ENCODE results near the gene BDNF. TPM values are rescaled to one million over a fixed set of nuclear protein-coding genes. Genes with fewer than 3 reads are reported as not detected.
"Not testable (repeated sequence)": the region's sequence is repeated elsewhere in the genome, so short reads cannot be mapped to it uniquely, and the experiment has no call there.

BDNF gene
- total RNA-seq, 2 donors from 2014 or later, result not detected

- Mint-ChIP-seq H3K27ac (no peak overlapping the region), H3K4me3 (no peak overlapping the region), H3K4me1 (no peaks in the 10 kb centered on the region), H3K36me3 (ENCODE audit: low read depth) (no peaks in the 10 kb centered on the region), H3K27me3 (no peaks in the 10 kb centered on the region)
- ATAC-seq, result no peak
- DNase-seq, result no peak
- no peaks in the 10 kb centered on the region for H3K9me3 ChIP-seq (ENCODE audit: control insufficient read depth, low read length, poor library complexity, severe bottlenecking)
Observed at GRCh38 chr11:27649800-27650199, 50.5 kb downstream of the BDNF start.

DNA sequence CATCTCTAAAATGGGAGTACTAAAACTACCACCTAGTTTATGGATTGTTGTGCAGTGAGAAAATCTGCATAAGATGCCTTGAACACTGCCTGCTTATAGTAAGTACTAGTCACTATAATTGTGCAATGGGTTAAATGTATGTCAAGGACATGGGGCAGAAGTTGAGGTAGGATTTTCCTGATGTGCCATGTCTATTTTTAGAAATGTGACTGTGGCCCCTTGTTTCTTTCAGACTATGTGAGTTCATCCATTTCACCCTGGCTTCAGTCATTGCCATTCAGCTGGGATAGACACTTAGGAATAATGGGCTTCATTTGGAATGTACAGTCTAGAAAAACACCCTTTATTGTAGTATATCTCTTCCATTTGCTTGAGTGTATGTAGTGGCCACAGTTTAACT lies 51.4 kb downstream of the BDNF start:
- H3K4me3 Mint-ChIP-seq, result no peak overlapping the region
- H3K36me3 Mint-ChIP-seq (ENCODE audit: low read depth), result no peaks in the 10 kb centered on the region
- ATAC-seq (no peak), DNase-seq (no peak)
- no peak overlapping the region for H3K27ac Mint-ChIP-seq
- no peaks in the 10 kb centered on the region for H3K9me3 ChIP-seq (ENCODE audit: control insufficient read depth, low read length, poor library complexity, severe bottlenecking)
- H3K27me3 Mint-ChIP-seq, result no peaks in the 10 kb centered on the region
- H3K4me1 Mint-ChIP-seq, result no peaks in the 10 kb centered on the region

GRCh38 chr11:27646051-27646818 lies 54.0 kb downstream of the BDNF start:
- no peak overlapping the region for H3K4me3 Mint-ChIP-seq
- H3K36me3 Mint-ChIP-seq (ENCODE audit: low read depth), result no peaks in the 10 kb centered on the region
- H3K9me3 ChIP-seq (ENCODE audit: control insufficient read depth, low read length, poor library complexity, severe bottlenecking), result no peaks in the 10 kb centered on the region
- H3K4me1 Mint-ChIP-seq, result no peaks in the 10 kb centered on the region
- DNase-seq (no peak), ATAC-seq (no peak)
- H3K27me3 Mint-ChIP-seq, result no peaks in the 10 kb centered on the region
- no peak overlapping the region for H3K27ac Mint-ChIP-seq

DNA sequence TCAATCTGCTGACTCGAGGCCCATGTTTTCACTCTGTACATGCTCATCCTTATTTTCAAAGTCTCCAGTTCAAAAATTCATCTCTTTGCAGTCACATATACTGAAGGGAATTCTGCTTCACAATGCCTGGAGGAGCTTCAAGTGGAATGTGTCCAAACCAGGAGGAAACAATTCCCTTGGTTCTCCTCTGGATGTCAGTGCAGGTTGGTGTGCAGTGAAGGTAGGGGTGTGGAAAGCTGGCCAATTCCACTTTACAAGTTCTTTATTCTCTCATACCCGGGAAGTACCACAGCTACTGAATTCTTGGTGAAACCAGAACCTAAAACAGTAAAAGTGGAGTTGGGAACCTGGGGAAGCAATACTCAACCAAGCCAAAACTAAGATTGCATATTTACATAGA lies 57.3 kb downstream of the BDNF start:
- no peaks in the 10 kb centered on the region for H3K9me3 ChIP-seq (ENCODE audit: control insufficient read depth, low read length, poor library complexity, severe bottlenecking)
- Mint-ChIP-seq H3K4me3 (no peak overlapping the region), H3K27me3 (no peaks in the 10 kb centered on the region), H3K27ac (no peak overlapping the region), H3K4me1 (no peaks in the 10 kb centered on the region), H3K36me3 (ENCODE audit: low read depth) (no peaks in the 10 kb centered on the region)
- DNase-seq (no peak), ATAC-seq (no peak)

GRCh38 chr11:27640954-27641353 lies 59.3 kb downstream of the BDNF start:
- ATAC-seq, result no peak
- H3K27me3 Mint-ChIP-seq, result no peaks in the 10 kb centered on the region

DNA sequence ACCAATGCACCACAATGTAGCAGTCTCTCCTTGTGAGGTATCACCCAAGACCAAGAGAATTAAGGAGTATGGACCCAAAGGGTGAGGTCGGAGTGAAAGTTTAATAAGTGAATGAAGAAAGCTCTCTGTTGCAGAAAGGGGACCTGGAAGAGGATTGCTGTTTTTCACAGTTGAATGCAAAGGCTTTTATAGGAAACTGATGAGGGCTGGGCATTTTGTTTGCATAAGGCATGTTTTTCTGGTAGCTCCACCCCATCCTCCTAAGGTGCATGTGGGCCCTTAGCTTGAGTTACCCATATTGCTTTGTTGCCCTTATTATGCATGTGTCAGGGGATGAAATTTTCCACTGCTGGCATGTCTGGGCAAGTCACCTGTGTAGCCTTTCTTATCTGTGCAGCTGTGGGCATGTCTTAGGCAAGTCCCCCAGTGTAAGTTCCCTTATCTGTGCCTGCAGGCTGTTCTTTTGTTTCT lies 64.7 kb downstream of the BDNF start:
- H3K36me3 Mint-ChIP-seq (ENCODE audit: low read depth), result no peaks in the 10 kb centered on the region
- no peak overlapping the region for H3K4me3 Mint-ChIP-seq
- no peaks in the 10 kb centered on the region for H3K9me3 ChIP-seq (ENCODE audit: control insufficient read depth, low read length, poor library complexity, severe bottlenecking)
- no peak for DNase-seq
- H3K4me1 Mint-ChIP-seq, result no peaks in the 10 kb centered on the region
- no peak for ATAC-seq
- no peaks in the 10 kb centered on the region for H3K27me3 Mint-ChIP-seq
- no peak overlapping the region for H3K27ac Mint-ChIP-seq

More at GRCh38 chr11:27640954-27641353, 59.3 kb downstream of the BDNF start:
- H3K4me3 Mint-ChIP-seq, result no peak overlapping the region
- no peaks in the 10 kb centered on the region for H3K9me3 ChIP-seq (ENCODE audit: control insufficient read depth, low read length, poor library complexity, severe bottlenecking)
- no peak overlapping the region for H3K27ac Mint-ChIP-seq
- no peaks in the 10 kb centered on the region for H3K4me1 Mint-ChIP-seq
- H3K36me3 Mint-ChIP-seq (ENCODE audit: low read depth), result no peaks in the 10 kb centered on the region
- no peak for DNase-seq

DNA sequence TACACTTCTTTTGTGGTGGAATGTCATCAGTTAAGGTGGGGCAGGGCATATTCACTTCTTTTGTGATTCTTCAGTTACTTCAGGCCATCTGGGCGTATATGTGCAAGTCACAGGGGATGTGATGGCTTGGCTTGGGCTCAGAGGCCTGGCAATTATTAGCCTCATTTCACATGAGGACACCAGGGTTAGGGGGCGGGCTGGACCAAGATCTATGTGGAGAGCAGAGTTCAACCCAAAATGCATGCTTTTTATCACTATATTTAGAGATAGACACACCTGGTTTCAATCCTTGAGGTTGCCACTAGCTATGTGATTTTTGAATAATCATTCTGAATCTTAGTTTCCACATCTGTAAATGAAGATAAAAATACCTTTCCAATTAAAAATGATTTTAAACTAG lies 65.5 kb downstream of the BDNF start:
- H3K9me3 ChIP-seq (ENCODE audit: control insufficient read depth, low read length, poor library complexity, severe bottlenecking); H3K27ac Mint-ChIP-seq; ATAC-seq; H3K36me3 Mint-ChIP-seq (ENCODE audit: low read depth); H3K27me3 Mint-ChIP-seq; H3K4me1 Mint-ChIP-seq; H3K4me3 Mint-ChIP-seq; DNase-seq: not testable (repeated sequence)

DNA sequence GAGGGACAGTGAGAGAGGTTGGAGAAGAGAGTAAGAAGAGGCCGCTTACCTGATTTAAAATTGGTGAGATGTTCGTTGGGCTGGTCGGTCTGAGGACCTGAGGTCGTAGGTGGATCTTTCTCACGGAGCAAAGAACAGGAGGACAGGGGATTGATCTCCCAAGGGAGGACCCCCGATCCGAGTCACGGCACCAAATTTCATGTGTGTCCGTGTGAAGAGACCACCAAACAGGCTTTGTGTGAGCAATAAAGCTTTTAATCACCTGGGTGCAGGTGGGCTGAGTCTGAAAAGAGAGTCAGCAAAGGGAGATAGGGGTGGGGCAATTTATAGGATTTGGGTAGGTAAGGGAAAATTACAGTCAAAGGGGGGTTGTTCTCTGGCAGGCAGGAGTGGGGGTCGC lies 66.0 kb downstream of the BDNF start:
- not testable (repeated sequence) for H3K9me3 ChIP-seq (ENCODE audit: control insufficient read depth, low read length, poor library complexity, severe bottlenecking); H3K27me3 Mint-ChIP-seq; DNase-seq; H3K4me3 Mint-ChIP-seq; H3K4me1 Mint-ChIP-seq; ATAC-seq; H3K27ac Mint-ChIP-seq; H3K36me3 Mint-ChIP-seq (ENCODE audit: low read depth)

- not testable (repeated sequence) for H3K27me3 Mint-ChIP-seq; H3K9me3 ChIP-seq (ENCODE audit: control insufficient read depth, low read length, poor library complexity, severe bottlenecking); H3K4me1 Mint-ChIP-seq; H3K36me3 Mint-ChIP-seq (ENCODE audit: low read depth); H3K4me3 Mint-ChIP-seq; ATAC-seq; H3K27ac Mint-ChIP-seq; DNase-seq
Observed at GRCh38 chr11:27629023-27629422, 71.2 kb downstream of the BDNF start.

- Mint-ChIP-seq H3K4me3 (no peak overlapping the region), H3K4me1 (no peaks in the 10 kb centered on the region), H3K36me3 (ENCODE audit: low read depth) (no peaks in the 10 kb centered on the region), H3K27me3 (no peaks in the 10 kb centered on the region), H3K27ac (no peak overlapping the region)
- no peaks in the 10 kb centered on the region for H3K9me3 ChIP-seq (ENCODE audit: control insufficient read depth, low read length, poor library complexity, severe bottlenecking)
- no peak for ATAC-seq
- no peak for DNase-seq
Observed at GRCh38 chr11:27627979-27628378, 72.3 kb downstream of the BDNF start.

- H3K36me3 Mint-ChIP-seq (ENCODE audit: low read depth), result no peaks in the 10 kb centered on the region
- ATAC-seq, result no peak
- H3K27ac Mint-ChIP-seq, result no peak overlapping the region
- no peaks in the 10 kb centered on the region for H3K4me1 Mint-ChIP-seq
- H3K9me3 ChIP-seq (ENCODE audit: control insufficient read depth, low read length, poor library complexity, severe bottlenecking), result no peaks in the 10 kb centered on the region
- no peaks in the 10 kb centered on the region for H3K27me3 Mint-ChIP-seq
- no peak for DNase-seq
- no peak overlapping the region for H3K4me3 Mint-ChIP-seq
Observed at GRCh38 chr11:27626938-27627586, 73.2 kb downstream of the BDNF start.

- no peak overlapping the region for H3K4me3 Mint-ChIP-seq
- H3K27me3 Mint-ChIP-seq, result no peaks in the 10 kb centered on the region
- H3K9me3 ChIP-seq (ENCODE audit: control insufficient read depth, low read length, poor library complexity, severe bottlenecking), result no peaks in the 10 kb centered on the region
- ATAC-seq, result no peak
- H3K27ac Mint-ChIP-seq, result no peak overlapping the region
- no peak for DNase-seq
- H3K36me3 Mint-ChIP-seq (ENCODE audit: low read depth), result no peaks in the 10 kb centered on the region
- no peaks in the 10 kb centered on the region for H3K4me1 Mint-ChIP-seq
Observed at GRCh38 chr11:27626269-27626937, 73.9 kb downstream of the BDNF start.

GRCh38 chr11:27625347-27625912 lies 74.8 kb downstream of the BDNF start:
- no peak for ATAC-seq
- no peak for DNase-seq
- no peak overlapping the region for H3K4me3 Mint-ChIP-seq
- H3K27ac Mint-ChIP-seq, result no peak overlapping the region
- no peaks in the 10 kb centered on the region for H3K9me3 ChIP-seq (ENCODE audit: control insufficient read depth, low read length, poor library complexity, severe bottlenecking)
- no peaks in the 10 kb centered on the region for H3K27me3 Mint-ChIP-seq
- no peaks in the 10 kb centered on the region for H3K4me1 Mint-ChIP-seq
- H3K36me3 Mint-ChIP-seq (ENCODE audit: low read depth), result no peaks in the 10 kb centered on the region
